A549 (cell line): Measurements from ENCODE around the gene KIF16B.

Source experiments
- CBX2 ChIP-seq: fragments of 200-600 bp; sonication (generic); IDR thresholded peaks from 2 replicates; pipeline ENCODE4 v1.6.1; 2016; ENCODE audit warnings: low read depth, mild to moderate bottlenecking, borderline replicate concordance
- HOXB5 ChIP-seq: fragments of 250-450 bp; sonication (Bioruptor Pico); IDR thresholded peaks from 2 replicates; pipeline ENCODE4 v1.5.0; 2020; ENCODE audit warnings: mild to moderate bottlenecking, moderate library complexity
- POLR2AphosphoS2 ChIP-seq: conservative IDR thresholded peaks from 2 replicates; pipeline ENCODE4 v1.6.1; 2012; ENCODE audit warnings: low read length, improper control_type of control experiment, inconsistent platforms
- TF ChIP-seq, protein P1 (sequence below): fragments of >200 bp; sonication (Bioruptor Twin); formaldehyde crosslinking; IDR thresholded peaks from 3 replicates; pipeline ENCODE4 v1.5.1; 2016
- TF ChIP-seq, protein P2 (sequence below): fragments of 200-600 bp; sonication (generic); IDR thresholded peaks from 2 replicates; pipeline ENCODE4 v1.6.1; 2016; ENCODE audit warnings: antibody characterized with exemption, mild to moderate bottlenecking, moderate library complexity

DNA sequence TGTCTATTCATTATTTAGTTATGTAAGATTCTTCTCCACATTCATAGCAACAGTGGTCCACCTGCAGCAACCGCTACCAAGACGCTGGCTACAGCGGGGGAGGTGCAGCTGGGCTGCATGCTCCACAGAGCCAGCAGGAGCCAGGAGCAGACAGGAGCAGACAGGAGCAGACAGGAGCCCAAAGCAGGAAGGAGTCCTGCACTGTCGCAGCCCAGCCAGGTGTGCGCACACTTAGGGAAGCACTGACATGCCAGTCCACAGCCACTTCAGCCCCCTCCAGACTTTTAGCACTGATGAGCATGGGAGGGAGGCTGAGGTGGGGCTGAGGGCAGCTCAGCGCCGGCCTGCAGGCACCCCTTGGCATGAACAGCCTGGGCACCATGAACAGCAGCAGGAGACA is 19.6 kb downstream of the KIF16B start:
- no peak for TF ChIP-seq CBX2
- TF ChIP-seq, protein P1, sequence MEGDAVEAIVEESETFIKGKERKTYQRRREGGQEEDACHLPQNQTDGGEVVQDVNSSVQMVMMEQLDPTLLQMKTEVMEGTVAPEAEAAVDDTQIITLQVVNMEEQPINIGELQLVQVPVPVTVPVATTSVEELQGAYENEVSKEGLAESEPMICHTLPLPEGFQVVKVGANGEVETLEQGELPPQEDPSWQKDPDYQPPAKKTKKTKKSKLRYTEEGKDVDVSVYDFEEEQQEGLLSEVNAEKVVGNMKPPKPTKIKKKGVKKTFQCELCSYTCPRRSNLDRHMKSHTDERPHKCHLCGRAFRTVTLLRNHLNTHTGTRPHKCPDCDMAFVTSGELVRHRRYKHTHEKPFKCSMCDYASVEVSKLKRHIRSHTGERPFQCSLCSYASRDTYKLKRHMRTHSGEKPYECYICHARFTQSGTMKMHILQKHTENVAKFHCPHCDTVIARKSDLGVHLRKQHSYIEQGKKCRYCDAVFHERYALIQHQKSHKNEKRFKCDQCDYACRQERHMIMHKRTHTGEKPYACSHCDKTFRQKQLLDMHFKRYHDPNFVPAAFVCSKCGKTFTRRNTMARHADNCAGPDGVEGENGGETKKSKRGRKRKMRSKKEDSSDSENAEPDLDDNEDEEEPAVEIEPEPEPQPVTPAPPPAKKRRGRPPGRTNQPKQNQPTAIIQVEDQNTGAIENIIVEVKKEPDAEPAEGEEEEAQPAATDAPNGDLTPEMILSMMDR: no peak
- TF ChIP-seq POLR2AphosphoS2: no peak
- TF ChIP-seq, protein P2, sequence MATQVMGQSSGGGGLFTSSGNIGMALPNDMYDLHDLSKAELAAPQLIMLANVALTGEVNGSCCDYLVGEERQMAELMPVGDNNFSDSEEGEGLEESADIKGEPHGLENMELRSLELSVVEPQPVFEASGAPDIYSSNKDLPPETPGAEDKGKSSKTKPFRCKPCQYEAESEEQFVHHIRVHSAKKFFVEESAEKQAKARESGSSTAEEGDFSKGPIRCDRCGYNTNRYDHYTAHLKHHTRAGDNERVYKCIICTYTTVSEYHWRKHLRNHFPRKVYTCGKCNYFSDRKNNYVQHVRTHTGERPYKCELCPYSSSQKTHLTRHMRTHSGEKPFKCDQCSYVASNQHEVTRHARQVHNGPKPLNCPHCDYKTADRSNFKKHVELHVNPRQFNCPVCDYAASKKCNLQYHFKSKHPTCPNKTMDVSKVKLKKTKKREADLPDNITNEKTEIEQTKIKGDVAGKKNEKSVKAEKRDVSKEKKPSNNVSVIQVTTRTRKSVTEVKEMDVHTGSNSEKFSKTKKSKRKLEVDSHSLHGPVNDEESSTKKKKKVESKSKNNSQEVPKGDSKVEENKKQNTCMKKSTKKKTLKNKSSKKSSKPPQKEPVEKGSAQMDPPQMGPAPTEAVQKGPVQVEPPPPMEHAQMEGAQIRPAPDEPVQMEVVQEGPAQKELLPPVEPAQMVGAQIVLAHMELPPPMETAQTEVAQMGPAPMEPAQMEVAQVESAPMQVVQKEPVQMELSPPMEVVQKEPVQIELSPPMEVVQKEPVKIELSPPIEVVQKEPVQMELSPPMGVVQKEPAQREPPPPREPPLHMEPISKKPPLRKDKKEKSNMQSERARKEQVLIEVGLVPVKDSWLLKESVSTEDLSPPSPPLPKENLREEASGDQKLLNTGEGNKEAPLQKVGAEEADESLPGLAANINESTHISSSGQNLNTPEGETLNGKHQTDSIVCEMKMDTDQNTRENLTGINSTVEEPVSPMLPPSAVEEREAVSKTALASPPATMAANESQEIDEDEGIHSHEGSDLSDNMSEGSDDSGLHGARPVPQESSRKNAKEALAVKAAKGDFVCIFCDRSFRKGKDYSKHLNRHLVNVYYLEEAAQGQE: no peak
- no peak for TF ChIP-seq HOXB5 (CRISPR knock-in tag)
